K562 (cell line): ENCODE measurements around the gene PLCL1. TPM values are rescaled to one million over a fixed set of nuclear protein-coding genes. Genes with fewer than 3 reads are reported as not detected.

ENCODE experiments used
- ATAC-seq: fragments of 200-7000 bp; cut with Tn5 transposase; 3 replicates; pipeline ENCODE4 v1.9.1; 2020; ENCODE audit warnings: moderate library complexity
- BruUV-seq: library from RNA; stranded (reverse); fragments of 400-500 nt; replicated peaks from 2 replicates; lab custom pipeline; 2021; lab: Mats Ljungman, UMichigan
- CTCF ChIA-PET: fragments of 300-600 bp; formaldehyde crosslinking; extraction: SDS; loops from one replicate; lab custom pipeline; 2021; ENCODE audit warnings: low intra/inter-chr PET ratio; lab: Yijun Ruan, JAX
- POLR2A ChIA-PET: fragments of 300-600, 350-650 bp; sonication (Branson Sonifier 250); formaldehyde crosslinking; extraction: SDS; loops from one replicate; lab custom pipeline; 2021; ENCODE audit warnings: antibody characterized with exemption, inconsistent platforms; lab: Yijun Ruan, JAX
- DNase-seq, 4 experiments: peaks; one replicate each; pipeline versions ENCODE4 v3.0.0 to v3.0.0-alpha.2; 2011 to 2018; ENCODE audit warnings: low spot score in 3 of 4, mixed read lengths in 3 of 4; ENCODE audit errors: extremely low read depth in 1 of 4
- FAIRE-seq: peaks from 2 replicates; lab custom pipeline; 2011; peaks lifted over from hg19 to GRCh38; lab: Jason Lieb, UNC
- H2AFZ ChIP-seq: 2 replicates; pipeline ENCODE4 v1.6.0; 2011; ENCODE audit warnings: low read depth, low read length, control low read depth, inconsistent platforms
- H3K27ac ChIP-seq: fragments of 200-600 bp; 3 replicates; pipeline ENCODE4 v1.8.0; 2011; ENCODE audit warnings: low read depth, mild to moderate bottlenecking, control low read depth, inconsistent platforms, low read length, moderate library complexity, mixed read lengths; ENCODE audit errors: extremely low read depth
- H3K27me3 ChIP-seq, 2 experiments: fragments of 300-600 bp in 1 of 2; 2 replicates in 1 of 2; 3 replicates in 1 of 2; pipeline versions ENCODE4 v1.6.0 to v1.8.0; 2011; ENCODE audit warnings: inconsistent platforms in 2 of 2, low read length in 2 of 2, mild to moderate bottlenecking in 1 of 2, mixed read lengths in 1 of 2, moderate library complexity in 1 of 2; ENCODE audit not compliant: control insufficient read depth in 2 of 2, insufficient read depth in 2 of 2
- H3K36me3 ChIP-seq: fragments of 300-600 bp; 3 replicates; pipeline ENCODE4 v1.8.0; 2011; ENCODE audit warnings: mild to moderate bottlenecking, low read length, inconsistent platforms; ENCODE audit not compliant: control insufficient read depth, insufficient read depth
- H3K4me1 ChIP-seq, 2 experiments: fragments of 200-600 bp in 1 of 2; replicated peaks in 1 of 2; 2 replicates in 1 of 2; 3 replicates in 1 of 2; pipeline versions ENCODE4 v1.5.1 to v1.8.0; 2011; ENCODE audit warnings: inconsistent platforms in 2 of 2, low read length in 2 of 2, mild to moderate bottlenecking in 1 of 2, mixed read lengths in 1 of 2, moderate library complexity in 1 of 2; ENCODE audit not compliant: control insufficient read depth in 2 of 2, insufficient read depth in 2 of 2
- H3K4me2 ChIP-seq: 2 replicates; pipeline ENCODE4 v1.6.1; 2011; ENCODE audit warnings: low read length, control low read depth, inconsistent platforms, mixed read lengths; ENCODE audit not compliant: insufficient read depth
- H3K4me3 ChIP-seq: fragments of 200-600 bp; sonication (generic), shearing (Covaris generic); 2 replicates; pipeline ENCODE4 v1.5.1; 2016; ENCODE audit warnings: control low read depth, inconsistent platforms
- H3K79me2 ChIP-seq: fragments of 200-600 bp; 3 replicates; pipeline ENCODE4 v1.8.0; 2011; ENCODE audit warnings: low read length, inconsistent platforms; ENCODE audit not compliant: control insufficient read depth, insufficient read depth
- H3K9ac ChIP-seq, 2 experiments: 2 replicates each; pipeline versions ENCODE4 v1.6.0 to v1.6.1; 2011; ENCODE audit warnings: low read depth in 2 of 2, low read length in 2 of 2, control low read depth in 1 of 2, inconsistent platforms in 1 of 2, mild to moderate bottlenecking in 1 of 2, mixed read lengths in 1 of 2; ENCODE audit not compliant: insufficient read depth in 1 of 2
- H3K9me1 ChIP-seq: one replicate; pipeline ENCODE4 v1.6.0; 2011; ENCODE audit warnings: inconsistent platforms, mild to moderate bottlenecking, low read length, moderate library complexity; ENCODE audit not compliant: control insufficient read depth, insufficient read depth
- H3K9me3 ChIP-seq: replicated peaks from 2 replicates; pipeline ENCODE4 v1.5.1; 2011; ENCODE audit warnings: low read depth, low read length, inconsistent platforms; ENCODE audit not compliant: control insufficient read depth, insufficient read depth
- H4K20me1 ChIP-seq: replicated peaks from 2 replicates; pipeline ENCODE4 v1.6.1; 2011; ENCODE audit warnings: low read length, inconsistent platforms, mixed read lengths; ENCODE audit not compliant: control insufficient read depth, insufficient read depth
- CBX2 ChIP-seq: fragments of 200-600 bp; sonication (generic); IDR thresholded peaks from one replicate; pipeline ENCODE4 v1.6.1; 2012; ENCODE audit warnings: mild to moderate bottlenecking, low read length, inconsistent platforms; ENCODE audit not compliant: insufficient read depth, poor library complexity, severe bottlenecking
- FOXA3 ChIP-seq, 2 experiments: fragments of 450-650 bp in 1 of 2; sonication (generic) in 1 of 2; formaldehyde crosslinking; IDR thresholded peaks in 1 of 2; conservative IDR thresholded peaks in 1 of 2; 2 replicates each; pipeline versions ENCODE4 v1.4.0 to v1.8.0; 2020 to 2022; ENCODE audit warnings: mild to moderate bottlenecking in 2 of 2, missing genetic modification reagents in 1 of 2
- KLF1 ChIP-seq: fragments of 450-650 bp; IDR thresholded peaks from 2 replicates; pipeline ENCODE4 v1.6.1; 2016; ENCODE audit warnings: missing genetic modification characterization, missing compliant biosample characterization
- NR2C1 ChIP-seq, 2 experiments: fragments of 450-650 bp; IDR thresholded peaks; 2 replicates each; pipeline ENCODE4 v1.6.1; 2017; ENCODE audit warnings: mild to moderate bottlenecking in 2 of 2, antibody characterized with exemption in 1 of 2, inconsistent platforms in 1 of 2, missing compliant biosample characterization in 1 of 2, missing genetic modification characterization in 1 of 2
- PCBP2 ChIP-seq: fragments of 200-400 bp; formaldehyde crosslinking; IDR thresholded peaks from 2 replicates; pipeline ENCODE4 v1.6.1; 2018; ENCODE audit warnings: low read length, low read depth, mild to moderate bottlenecking, moderate library complexity; ENCODE audit not compliant: poor library complexity, severe bottlenecking
- POU5F1 ChIP-seq: fragments of 150-350 bp; IDR thresholded peaks from 2 replicates; pipeline ENCODE4 v1.6.1; 2014; ENCODE audit warnings: borderline replicate concordance, low read length, low read depth, mild to moderate bottlenecking; ENCODE audit not compliant: partially characterized antibody
- RBM17 ChIP-seq: fragments of 200-400 bp; formaldehyde crosslinking; IDR thresholded peaks from 2 replicates; pipeline ENCODE4 v1.6.1; 2017; ENCODE audit warnings: low read depth, mild to moderate bottlenecking, low read length, borderline replicate concordance
- SIN3B ChIP-seq: fragments of 450-650 bp; IDR thresholded peaks from 2 replicates; pipeline ENCODE4 v1.6.1; 2017; ENCODE audit warnings: low read depth, mild to moderate bottlenecking, moderate library complexity
- STAT5B ChIP-seq: fragments of 250-450 bp; sonication (Bioruptor Pico); IDR thresholded peaks from 2 replicates; pipeline ENCODE4 v1.8.0; 2021; ENCODE audit warnings: mild to moderate bottlenecking, inconsistent platforms
- TBL1XR1 ChIP-seq, 2 experiments: IDR thresholded peaks; 2 replicates each; pipeline ENCODE4 v1.6.1; 2012; ENCODE audit warnings: improper control_type of control experiment in 2 of 2, low read length in 2 of 2, mild to moderate bottlenecking in 1 of 2
- THRAP3 ChIP-seq: fragments of 450-650 bp; IDR thresholded peaks from 2 replicates; pipeline ENCODE4 v1.6.1; 2016; ENCODE audit warnings: mild to moderate bottlenecking, inconsistent platforms, borderline replicate concordance
- YBX1 ChIP-seq: fragments of 450-650 bp; IDR thresholded peaks from 2 replicates; pipeline ENCODE4 v1.7.1; 2016; ENCODE audit warnings: mild to moderate bottlenecking
- ZNF232 ChIP-seq: sonication (generic); formaldehyde crosslinking; IDR thresholded peaks from 2 replicates; pipeline ENCODE4 v1.8.0; 2022; ENCODE audit warnings: mild to moderate bottlenecking, missing genetic modification reagents
- ZNF347 ChIP-seq: fragments of 450-650 bp; formaldehyde crosslinking; IDR thresholded peaks from 2 replicates; pipeline ENCODE4 v1.4.0; 2020; ENCODE audit warnings: low read depth, mild to moderate bottlenecking, moderate library complexity
- ZNF696 ChIP-seq: fragments of 250-450 bp; sonication (Bioruptor Pico); conservative IDR thresholded peaks from 2 replicates; pipeline ENCODE4 v1.4.0; 2020; ENCODE audit warnings: mild to moderate bottlenecking, moderate library complexity
- in situ Hi-C: fragments of 300-500 bp; cut with MboI; formaldehyde crosslinking; loops from 4 replicates; pipeline ENCODE4 v1.15.0; 2018; ENCODE audit warnings: inconsistent platforms, mixed read lengths
- intact Hi-C: fragments of 100-400 bp; cut with micrococcal nuclease; formaldehyde crosslinking; loops from 2 replicates; pipeline ENCODE4 v1.14.2; 2022
- polyA plus RNA-seq, 8 experiments: library from polyadenylated mRNA; depleted of rRNA in 4 of 8; stranded (reverse) in 5 of 8; unstranded in 3 of 8; fragments of >200 nt; fragmentation: Nextera tagmentation in 2 of 8; fragmentation: Illumina TruSeq in 1 of 8; extraction: Ambion mirVana in 2 of 8; extraction: Trizol in 1 of 8; gene quantifications; 2 replicates each; pipeline versions ENCODE4 v1.2.1 to v1.2.3, GENCODE V29; 2011 to 2014; ENCODE audit warnings: inconsistent platforms in 1 of 8, missing spikeins in 1 of 8
- total RNA-seq, 7 experiments: library from RNA; depleted of rRNA in 6 of 7; stranded (reverse); fragments of >200 nt in 6 of 7; fragmentation: Illumina TruSeq in 2 of 7; extraction: Trizol in 2 of 7; gene quantifications; 2 replicates each; pipeline versions ENCODE4 v1.2.1 to v1.2.3, GENCODE V29; 2011 to 2021; ENCODE audit warnings: low replicate concordance in 1 of 7
- TF ChIP-seq, protein P1 (sequence below): fragments of 250-450 bp; sonication (Bioruptor Pico); IDR thresholded peaks from 2 replicates; pipeline ENCODE4 v1.8.0; 2022; ENCODE audit warnings: inconsistent platforms

PLCL1 gene
- total and polyA plus RNA-seq, 9 of the 15 experiments (the other 6 are each of a cell fraction or from before 2014, with no cell fraction given), result 2.0 to 17.7 (median 8.6) TPM

DNA sequence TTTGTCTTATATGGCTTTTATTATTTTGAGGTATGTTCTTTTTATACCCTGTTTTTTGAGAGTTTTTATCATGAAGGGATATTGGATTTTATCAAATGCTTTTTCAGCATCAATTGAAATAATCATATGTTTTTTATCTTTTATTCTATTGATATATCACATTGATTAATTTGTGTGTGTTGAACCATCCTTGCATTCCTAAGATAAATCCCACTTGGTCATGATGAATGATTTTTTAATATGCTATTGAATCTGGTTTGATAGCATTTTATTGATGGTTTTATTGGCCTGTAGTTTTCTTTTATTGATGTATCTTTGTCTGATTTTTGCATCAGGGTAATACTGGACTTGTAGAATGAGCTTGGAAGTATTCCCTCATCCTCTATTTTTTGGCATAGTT is 160.3 kb downstream of the PLCL1 start (continued):
- no peak for TF ChIP-seq KLF1 (tag)
- no peak for TF ChIP-seq PCBP2
- TF ChIP-seq, all 486 proteins: peak for 3

DNA sequence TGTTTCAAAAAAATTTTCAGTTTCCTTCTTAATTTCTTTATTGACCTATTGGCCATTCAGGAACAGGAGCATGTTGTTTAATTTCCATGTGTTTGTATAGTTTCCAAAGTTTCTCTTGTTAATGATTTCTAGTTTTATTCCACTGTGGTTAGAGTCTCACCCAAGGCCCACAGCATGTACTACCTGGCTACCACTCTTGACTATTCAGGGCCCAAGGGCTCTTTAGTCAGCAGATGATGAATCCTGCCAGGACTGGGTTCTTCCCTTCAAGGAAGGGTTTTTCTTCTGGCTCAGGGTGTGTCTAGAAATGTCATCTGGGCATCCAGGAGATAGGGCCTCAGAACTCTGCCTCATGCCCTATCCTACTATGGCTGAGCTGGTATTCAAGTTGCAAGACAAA is 161.4 kb downstream of the PLCL1 start:
- H4K20me1 ChIP-seq, result no peaks in the 10 kb centered on the region
- in situ Hi-C loops (no loop called here), intact Hi-C loops (no loop called here)
- POLR2A ChIA-PET, result no interaction called here
- no peak overlapping the region for H3K4me3 ChIP-seq
- no peak overlapping the region for H3K4me2 ChIP-seq
- no peaks in the 10 kb centered on the region for H3K9me1 ChIP-seq
- peaks cover 3% of the 10 kb centered on the region for H3K9me3 ChIP-seq
- H3K27me3 ChIP-seq, result no peaks in the 10 kb centered on the region
- no peak overlapping the region for H3K9ac ChIP-seq
- BruUV-seq, result no TSS peak
- H3K79me2 ChIP-seq, result peaks cover 61% of the 10 kb centered on the region
- no peak overlapping the region for H2AFZ ChIP-seq
- ATAC-seq (no peak), DNase-seq (no peak), FAIRE-seq (no peak)
- peaks cover 0 to 23% of the 10 kb centered on the region in 2 experiments; a peak in 4 of 5 replicates for H3K4me1 ChIP-seq
- TF ChIP-seq STAT5B (CRISPR knock-in tag) (no peak), FOXA3 (CRISPR knock-in tag; conservative IDR thresholded peaks at IDR 0.05 in 1 of 2, IDR thresholded peaks at IDR 0.05 in 1 of 2) (no peak), ZNF347 (CRISPR knock-in tag) (no peak), YBX1 (no peak), TBL1XR1 (IDR thresholded peaks at IDR 0.05; ENCODE audit: low read length in 2 of 2) (no peak), POU5F1 (no peak), THRAP3 (no peak), ZNF232 (CRISPR knock-in tag) (no peak), CBX2 (no peak), NR2C1 (IDR thresholded peaks at IDR 0.05) (no peak), NR2C1 (tag; IDR thresholded peaks at IDR 0.05) (no peak), RBM17 (no peak), PCBP2 (no peak), ZNF696 (CRISPR knock-in tag) (no peak), SIN3B (no peak)
- TF ChIP-seq, protein P1, sequence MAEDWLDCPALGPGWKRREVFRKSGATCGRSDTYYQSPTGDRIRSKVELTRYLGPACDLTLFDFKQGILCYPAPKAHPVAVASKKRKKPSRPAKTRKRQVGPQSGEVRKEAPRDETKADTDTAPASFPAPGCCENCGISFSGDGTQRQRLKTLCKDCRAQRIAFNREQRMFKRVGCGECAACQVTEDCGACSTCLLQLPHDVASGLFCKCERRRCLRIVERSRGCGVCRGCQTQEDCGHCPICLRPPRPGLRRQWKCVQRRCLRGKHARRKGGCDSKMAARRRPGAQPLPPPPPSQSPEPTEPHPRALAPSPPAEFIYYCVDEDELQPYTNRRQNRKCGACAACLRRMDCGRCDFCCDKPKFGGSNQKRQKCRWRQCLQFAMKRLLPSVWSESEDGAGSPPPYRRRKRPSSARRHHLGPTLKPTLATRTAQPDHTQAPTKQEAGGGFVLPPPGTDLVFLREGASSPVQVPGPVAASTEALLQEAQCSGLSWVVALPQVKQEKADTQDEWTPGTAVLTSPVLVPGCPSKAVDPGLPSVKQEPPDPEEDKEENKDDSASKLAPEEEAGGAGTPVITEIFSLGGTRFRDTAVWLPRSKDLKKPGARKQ, result no peak
- CTCF ChIA-PET, result no interaction called here
- H3K27ac ChIP-seq, result no peak overlapping the region
- H3K36me3 ChIP-seq, result no peaks in the 10 kb centered on the region; the same call in 1 of the 3 replicates
